NB4 (cell line): ENCODE results near the gene ECT2.

Experiments used
- CTCF ChIP-seq: IDR thresholded peaks from one replicate; pipeline ENCODE4 v1.5.1; 2012; ENCODE audit warnings: low read depth, low read length
- MAX ChIP-seq: IDR thresholded peaks from 2 replicates; pipeline ENCODE4 v1.6.1; 2011; ENCODE audit warnings: low read depth, low read length
- POLR2A ChIP-seq: IDR thresholded peaks from 2 replicates; pipeline ENCODE4 v1.6.1; 2011; ENCODE audit warnings: mild to moderate bottlenecking; ENCODE audit not compliant: insufficient read length; ENCODE audit errors: extremely low read depth

GRCh38 chr3:172771672-172772071, 21.1 kb downstream of the ECT2 start:
- TF ChIP-seq CTCF: no peak
- no peak for TF ChIP-seq MAX
- TF ChIP-seq POLR2A: no peak
